Inferior parietal cortex (tissue), 1 donor: ENCODE data around the gene SNRPB2.
A peak's percentile ranks its signal among the peaks of the same experiment; 100 is the strongest.

Experiments
- DNase-seq: peaks from one replicate; pipeline ENCODE4 v3.0.0-alpha.2; 2016; ENCODE audit errors: extremely low spot score

The SNRPB2 gene

GRCh38 chr20:16729565-16730460 lies at the start of gene SNRPB2:
Gene SNRPB2 (plus strand): TSS chr20:16730026. CDS start chr20:16731703, 1,677 bp downstream.
- peak; percentile 94 for DNase-seq

- no peak for DNase-seq
Observed at GRCh38 chr20:16684416-16684815, 45.4 kb upstream of the SNRPB2 start.

GRCh38 chr20:16689906-16690305 lies 39.9 kb upstream of the SNRPB2 start:
- DNase-seq, result no peak

GRCh38 chr20:16691381-16691780 lies 38.4 kb upstream of the SNRPB2 start:
- no peak for DNase-seq

GRCh38 chr20:16692009-16692408 lies 37.8 kb upstream of the SNRPB2 start:
- DNase-seq, result no peak

GRCh38 chr20:16692442-16692841 lies 37.4 kb upstream of the SNRPB2 start:
- DNase-seq, result no peak

GRCh38 chr20:16693278-16693677 lies 36.5 kb upstream of the SNRPB2 start:
- DNase-seq, result no peak

- DNase-seq, result no peak
Observed at GRCh38 chr20:16694161-16694560, 35.7 kb upstream of the SNRPB2 start.

- DNase-seq, result no peak
Observed at GRCh38 chr20:16695628-16696027, 34.2 kb upstream of the SNRPB2 start.

- no peak for DNase-seq
Observed at GRCh38 chr20:16699293-16699692, 30.5 kb upstream of the SNRPB2 start.

- DNase-seq, result no peak
Observed at GRCh38 chr20:16701296-16701695, 28.5 kb upstream of the SNRPB2 start.

GRCh38 chr20:16703570-16703969 lies 26.3 kb upstream of the SNRPB2 start:
- no peak for DNase-seq

- DNase-seq, result no peak
Observed at GRCh38 chr20:16707674-16708073, 22.2 kb upstream of the SNRPB2 start.

GRCh38 chr20:16708602-16709001 lies 21.2 kb upstream of the SNRPB2 start:
- DNase-seq, result no peak

- DNase-seq, result no peak
Observed at GRCh38 chr20:16709017-16709416, 20.8 kb upstream of the SNRPB2 start.

GRCh38 chr20:16710781-16711180 lies 19.0 kb upstream of the SNRPB2 start:
- no peak for DNase-seq

GRCh38 chr20:16711661-16712258 lies 18.1 kb upstream of the SNRPB2 start:
- no peak for DNase-seq

GRCh38 chr20:16712511-16712947 lies 17.3 kb upstream of the SNRPB2 start:
- DNase-seq, result no peak

- DNase-seq, result no peak
Observed at GRCh38 chr20:16713066-16713465, 16.8 kb upstream of the SNRPB2 start.

GRCh38 chr20:16714242-16714641 lies 15.6 kb upstream of the SNRPB2 start:
- DNase-seq, result no peak

- peak; percentile 43 for DNase-seq
Observed at GRCh38 chr20:16714751-16715150, 15.1 kb upstream of the SNRPB2 start.

GRCh38 chr20:16719421-16719820 lies 10.4 kb upstream of the SNRPB2 start:
- DNase-seq, result no peak

GRCh38 chr20:16729080-16729479 lies 746 bp upstream of the SNRPB2 start:
- DNase-seq, result no peak
